GM21619 (cell line): ENCODE measurements around the gene DLL4.

ENCODE experiments used
- ATAC-seq: cut with Tn5 transposase; IDR thresholded peaks from one replicate; pipeline ENCODE4 v1.9.1; 2021; ENCODE audit not compliant: unreplicated experiment

DLL4 gene

DNA sequence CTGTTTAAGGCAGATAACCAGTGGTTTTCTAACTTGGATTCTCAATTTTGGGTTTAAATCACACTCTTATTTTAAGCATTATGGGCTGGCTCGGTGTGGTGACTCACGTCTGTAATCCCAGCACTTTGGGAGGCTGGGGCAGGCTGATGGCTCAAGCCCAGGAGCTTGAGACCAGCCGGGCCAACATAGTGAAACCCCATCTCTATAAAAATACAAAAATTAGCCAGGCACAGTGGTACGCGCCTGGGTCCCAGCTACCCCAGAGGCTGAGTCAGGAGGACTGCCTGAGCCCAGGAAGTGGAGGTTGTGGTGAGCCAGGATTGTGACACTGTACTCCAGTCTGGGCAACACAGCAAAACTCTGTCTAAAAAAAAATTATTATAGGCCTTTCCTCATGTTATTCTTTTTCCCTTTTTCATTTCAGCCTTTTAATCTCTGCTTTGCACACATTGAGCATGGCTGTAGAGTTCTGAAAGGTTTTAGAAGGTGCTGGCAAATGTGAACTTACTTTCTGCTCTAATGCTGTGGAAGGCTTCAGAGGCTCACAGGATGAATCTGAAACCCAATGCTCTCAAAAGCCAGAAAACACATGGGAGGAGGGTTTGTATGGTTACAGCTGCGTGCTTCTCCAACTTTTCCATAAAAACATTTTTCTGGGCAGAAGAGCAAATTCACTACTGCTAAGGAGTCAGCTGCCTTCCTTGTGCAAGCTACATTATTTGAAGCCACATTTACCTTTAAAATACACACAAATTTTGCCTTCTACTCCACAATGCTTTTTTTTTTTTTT lies 56.6 kb downstream of the DLL4 start:
- no peak for ATAC-seq

DNA sequence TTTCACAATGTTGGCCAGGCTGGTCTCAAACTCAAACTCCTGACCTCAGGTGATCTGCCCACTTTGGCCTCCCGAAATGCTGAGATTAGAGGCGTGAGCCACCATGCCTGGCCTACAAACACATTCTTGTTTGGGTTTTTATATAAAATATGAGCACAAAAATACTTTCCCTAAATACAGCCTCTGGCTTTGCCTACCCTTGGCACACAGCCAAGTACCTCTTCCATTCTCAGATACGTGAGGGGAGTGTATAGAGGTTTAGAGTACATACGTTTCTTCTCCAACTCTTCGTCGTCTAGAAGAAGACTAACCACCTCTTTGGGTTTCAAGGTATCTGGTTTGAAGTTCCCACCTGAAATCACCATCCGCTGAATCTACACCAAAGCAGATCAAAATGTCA lies 57.7 kb downstream of the DLL4 start:
- ATAC-seq: no peak

DNA sequence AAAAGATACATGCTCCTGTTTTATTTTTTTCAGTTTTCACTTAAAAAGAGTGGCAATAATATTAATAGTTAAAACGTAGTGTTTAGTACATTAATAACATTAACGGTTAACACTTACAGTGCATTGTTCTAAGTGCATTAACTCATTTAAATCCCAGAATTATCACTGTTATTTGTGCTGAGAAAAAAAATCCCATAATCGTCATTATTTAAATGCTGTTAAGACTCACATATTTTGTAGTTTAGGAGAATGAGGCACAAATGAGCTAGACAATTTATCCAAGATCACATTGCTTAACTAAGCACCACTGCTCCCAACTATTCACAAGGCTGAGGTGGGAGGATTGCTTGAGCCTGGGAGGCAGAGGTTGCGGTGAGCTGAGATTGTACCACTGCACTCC lies 59.0 kb downstream of the DLL4 start:
- no peak for ATAC-seq
